ENCODE data around the gene COL5A1.

COL5A1 gene

GRCh38 chr9:134670042-134670525 lies 28.5 kb downstream of the COL5A1 start:
- peaks cover 11% of the 10 kb centered on the region for H3K4me1 ChIP-seq (ENCODE audit: control insufficient read depth, low read depth, low read length)
- H3K4ac ChIP-seq (ENCODE audit: low read depth, low read length): no peak overlapping the region
- H3K27me3 ChIP-seq (ENCODE audit: insufficient read depth, low read length, poor library complexity): no peaks in the 10 kb centered on the region
- H3K79me2 ChIP-seq (ENCODE audit: control insufficient read depth, insufficient read depth, low read length): peaks cover 37% of the 10 kb centered on the region
- no peak overlapping the region for H2BK5ac ChIP-seq (ENCODE audit: low read length)
- H3K4me3 ChIP-seq (ENCODE audit: low read length): no peak overlapping the region
- no peak overlapping the region for H4K5ac ChIP-seq (ENCODE audit: low read length)
- H2BK15ac ChIP-seq (replicated peaks; ENCODE audit: low read depth): no peak overlapping the region
- H3K18ac ChIP-seq (ENCODE audit: low read length): no peak overlapping the region
- no CpG with 5 or more reads among the region's 6 CpGs for WGBS (ENCODE audit: extremely low coverage, insufficient coverage, low lambda C conversion rate)
- no peak overlapping the region for H2BK120ac ChIP-seq (ENCODE audit: low read depth, low read length)
- no peak overlapping the region for H3K9ac ChIP-seq (ENCODE audit: low read length)
- H3K36me3 ChIP-seq (ENCODE audit: control insufficient read depth, insufficient read depth, low read length): no peaks in the 10 kb centered on the region
- H3K4me2 ChIP-seq (ENCODE audit: low read length): no peak overlapping the region
- peak; percentile 82 for DNase-seq
- no peak overlapping the region for H3K23ac ChIP-seq (ENCODE audit: low read length)
- H3K27ac ChIP-seq (ENCODE audit: low read depth, low read length): no peak overlapping the region
- H4K8ac ChIP-seq (ENCODE audit: low read depth, low read length): no peak overlapping the region
- no peak overlapping the region for H2AK5ac ChIP-seq (ENCODE audit: low read length)
- H3K56ac ChIP-seq (ENCODE audit: low read length): no peak overlapping the region
- peaks cover 50% of the 10 kb centered on the region for H3K79me1 ChIP-seq (ENCODE audit: low read length)

GRCh38 chr9:134670851-134671281 lies 29.3 kb downstream of the COL5A1 start:
- H3K27ac ChIP-seq (ENCODE audit: low read depth, low read length): peak overlapping the region; percentile 43
- no CpG with 5 or more reads among the region's 11 CpGs for WGBS (ENCODE audit: extremely low coverage, insufficient coverage, low lambda C conversion rate)
- DNase-seq: peak; percentile 43

DNA sequence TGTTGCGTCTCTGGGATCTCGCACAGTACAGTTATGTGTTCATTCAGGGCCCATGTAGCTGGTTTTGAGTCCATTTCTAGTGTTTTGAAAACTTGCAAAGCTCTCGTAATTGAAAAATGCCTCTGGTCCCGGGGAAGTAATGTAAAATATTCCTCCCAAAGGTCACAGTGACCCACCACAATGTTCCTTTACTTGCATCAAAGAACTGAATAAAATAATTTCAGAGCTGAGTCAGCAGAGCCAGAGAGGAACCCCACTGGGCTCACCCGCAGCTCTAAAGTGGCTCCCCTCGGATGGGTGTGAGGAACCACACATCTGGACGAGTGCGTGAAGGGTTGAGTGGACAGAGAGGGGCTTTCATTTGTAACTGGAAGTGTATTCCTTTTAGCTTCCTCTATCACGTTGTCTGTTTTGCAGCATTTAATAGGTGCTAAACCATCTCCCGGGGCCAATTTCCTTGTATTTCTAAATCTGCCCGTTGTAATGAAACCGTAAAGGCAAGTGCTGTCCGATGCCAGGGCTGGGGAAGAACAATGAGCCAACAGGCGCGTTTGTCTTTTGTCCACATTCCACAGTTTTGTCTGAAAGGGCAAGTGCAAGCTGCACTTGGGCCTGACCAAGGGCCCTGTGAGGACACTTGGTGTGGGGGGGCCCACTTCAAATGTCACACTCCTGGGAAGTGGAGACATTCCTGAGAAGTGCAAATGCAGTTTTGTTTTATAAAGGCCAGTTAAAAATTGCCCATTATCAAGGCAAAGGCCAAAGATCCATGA lies 29.9 kb downstream of the COL5A1 start:
- peaks cover 45% of the 10 kb centered on the region for H3K79me1 ChIP-seq (ENCODE audit: low read length)
- no peak overlapping the region for H2BK120ac ChIP-seq (ENCODE audit: low read depth, low read length)
- peak overlapping the region; percentile 15 for H3K18ac ChIP-seq (ENCODE audit: low read length)
- no peak overlapping the region for H3K4me2 ChIP-seq (ENCODE audit: low read length)
- no peak for DNase-seq
- H3K36me3 ChIP-seq (ENCODE audit: control insufficient read depth, insufficient read depth, low read length): no peaks in the 10 kb centered on the region
- H4K5ac ChIP-seq (ENCODE audit: low read length): no peak overlapping the region
- no peak overlapping the region for H2BK15ac ChIP-seq (replicated peaks; ENCODE audit: low read depth)
- WGBS (ENCODE audit: extremely low coverage, insufficient coverage, low lambda C conversion rate): no CpG with 5 or more reads among the region's 15 CpGs
- H3K79me2 ChIP-seq (ENCODE audit: control insufficient read depth, insufficient read depth, low read length): peaks cover 47% of the 10 kb centered on the region
- no peak overlapping the region for H3K56ac ChIP-seq (ENCODE audit: low read length)
- peak overlapping the region; percentile 72 for H3K23ac ChIP-seq (ENCODE audit: low read length)
- H2AK5ac ChIP-seq (ENCODE audit: low read length): no peak overlapping the region
- H3K27me3 ChIP-seq (ENCODE audit: insufficient read depth, low read length, poor library complexity): no peaks in the 10 kb centered on the region
- no peak overlapping the region for H2BK5ac ChIP-seq (ENCODE audit: low read length)
- H3K4me3 ChIP-seq (ENCODE audit: low read length): no peak overlapping the region
- H3K4me1 ChIP-seq (ENCODE audit: control insufficient read depth, low read depth, low read length): peaks cover 11% of the 10 kb centered on the region
- H4K8ac ChIP-seq (ENCODE audit: low read depth, low read length): no peak overlapping the region
- H3K9ac ChIP-seq (ENCODE audit: low read length): no peak overlapping the region
- no peak overlapping the region for H3K4ac ChIP-seq (ENCODE audit: low read depth, low read length)
- no peak overlapping the region for H3K27ac ChIP-seq (ENCODE audit: low read depth, low read length)

More at GRCh38 chr9:134670851-134671281, 29.3 kb downstream of the COL5A1 start:
- H2AK5ac ChIP-seq (ENCODE audit: low read length): no peak overlapping the region
- peak overlapping the region; percentile 72 for H3K23ac ChIP-seq (ENCODE audit: low read length)
- H4K8ac ChIP-seq (ENCODE audit: low read depth, low read length): no peak overlapping the region
- H2BK15ac ChIP-seq (replicated peaks; ENCODE audit: low read depth): no peak overlapping the region
- H3K79me1 ChIP-seq (ENCODE audit: low read length): peaks cover 47% of the 10 kb centered on the region
- no peak overlapping the region for H4K5ac ChIP-seq (ENCODE audit: low read length)
- H3K4me3 ChIP-seq (ENCODE audit: low read length): no peak overlapping the region
- no peak overlapping the region for H3K4ac ChIP-seq (ENCODE audit: low read depth, low read length)
- H3K36me3 ChIP-seq (ENCODE audit: control insufficient read depth, insufficient read depth, low read length): no peaks in the 10 kb centered on the region
- no peak overlapping the region for H2BK5ac ChIP-seq (ENCODE audit: low read length)
- H3K4me2 ChIP-seq (ENCODE audit: low read length): no peak overlapping the region
- H2BK120ac ChIP-seq (ENCODE audit: low read depth, low read length): no peak overlapping the region
- peaks cover 40% of the 10 kb centered on the region for H3K79me2 ChIP-seq (ENCODE audit: control insufficient read depth, insufficient read depth, low read length)
- H3K56ac ChIP-seq (ENCODE audit: low read length): peak overlapping the region; percentile 30
- no peak overlapping the region for H3K9ac ChIP-seq (ENCODE audit: low read length)
- peaks cover 11% of the 10 kb centered on the region for H3K4me1 ChIP-seq (ENCODE audit: control insufficient read depth, low read depth, low read length)
- no peaks in the 10 kb centered on the region for H3K27me3 ChIP-seq (ENCODE audit: insufficient read depth, low read length, poor library complexity)
- H3K18ac ChIP-seq (ENCODE audit: low read length): peak overlapping the region; percentile 15

DNA sequence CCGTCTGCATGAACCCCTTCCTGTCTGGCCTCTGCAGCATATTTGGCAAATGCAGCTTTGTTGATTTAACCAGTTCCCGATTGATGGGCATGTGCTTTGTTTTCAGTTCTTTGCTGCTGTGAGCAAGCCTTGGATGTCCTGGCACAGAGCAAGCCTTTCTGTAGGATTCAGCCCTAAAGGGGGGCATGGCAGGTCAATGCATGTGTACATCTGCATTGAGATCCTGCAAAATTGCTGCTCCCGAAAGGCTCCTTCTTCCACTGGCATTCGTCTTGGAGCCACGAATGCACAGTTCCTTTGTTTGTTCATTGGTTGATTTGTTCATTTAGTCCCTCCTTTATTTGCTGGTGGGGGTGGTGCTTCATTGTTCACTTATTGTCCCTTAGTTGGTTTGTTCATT lies 34.8 kb downstream of the COL5A1 start:
- no peak overlapping the region for H3K9ac ChIP-seq (ENCODE audit: low read length)
- H3K27ac ChIP-seq (ENCODE audit: low read depth, low read length): no peak overlapping the region
- no CpG with 5 or more reads among the region's 5 CpGs for WGBS (ENCODE audit: extremely low coverage, insufficient coverage, low lambda C conversion rate)
- no peak overlapping the region for H4K5ac ChIP-seq (ENCODE audit: low read length)
- no peak overlapping the region for H3K4me3 ChIP-seq (ENCODE audit: low read length)
- no peak overlapping the region for H3K18ac ChIP-seq (ENCODE audit: low read length)
- H3K79me1 ChIP-seq (ENCODE audit: low read length): peaks cover 42% of the 10 kb centered on the region
- H3K4me1 ChIP-seq (ENCODE audit: control insufficient read depth, low read depth, low read length): no peaks in the 10 kb centered on the region
- no peak overlapping the region for H4K8ac ChIP-seq (ENCODE audit: low read depth, low read length)
- H2AK5ac ChIP-seq (ENCODE audit: low read length): no peak overlapping the region
- H3K4me2 ChIP-seq (ENCODE audit: low read length): no peak overlapping the region
- H3K27me3 ChIP-seq (ENCODE audit: insufficient read depth, low read length, poor library complexity): no peaks in the 10 kb centered on the region
- no peak overlapping the region for H3K56ac ChIP-seq (ENCODE audit: low read length)
- H3K4ac ChIP-seq (ENCODE audit: low read depth, low read length): no peak overlapping the region
- no peak overlapping the region for H3K23ac ChIP-seq (ENCODE audit: low read length)
- no peak overlapping the region for H2BK5ac ChIP-seq (ENCODE audit: low read length)
- peaks cover 58% of the 10 kb centered on the region for H3K79me2 ChIP-seq (ENCODE audit: control insufficient read depth, insufficient read depth, low read length)
- no peaks in the 10 kb centered on the region for H3K36me3 ChIP-seq (ENCODE audit: control insufficient read depth, insufficient read depth, low read length)
- no peak for DNase-seq
- H2BK120ac ChIP-seq (ENCODE audit: low read depth, low read length): no peak overlapping the region
- H2BK15ac ChIP-seq (replicated peaks; ENCODE audit: low read depth): no peak overlapping the region

- WGBS (ENCODE audit: extremely low coverage, insufficient coverage, low lambda C conversion rate): no CpG with 5 or more reads among the region's 6 CpGs
- Histone ChIP-seq H3K9ac (ENCODE audit: low read length) (no peak overlapping the region), H3K4me1 (ENCODE audit: control insufficient read depth, low read depth, low read length) (no peaks in the 10 kb centered on the region), H2BK15ac (replicated peaks; ENCODE audit: low read depth) (no peak overlapping the region), H3K79me2 (ENCODE audit: control insufficient read depth, insufficient read depth, low read length) (peaks cover 57% of the 10 kb centered on the region), H2AK5ac (ENCODE audit: low read length) (no peak overlapping the region), H3K23ac (ENCODE audit: low read length) (no peak overlapping the region), H3K27me3 (ENCODE audit: insufficient read depth, low read length, poor library complexity) (no peaks in the 10 kb centered on the region), H3K79me1 (ENCODE audit: low read length) (peaks cover 39% of the 10 kb centered on the region), H3K4me3 (ENCODE audit: low read length) (no peak overlapping the region), H4K8ac (ENCODE audit: low read depth, low read length) (no peak overlapping the region), H3K56ac (ENCODE audit: low read length) (no peak overlapping the region), H2BK5ac (ENCODE audit: low read length) (no peak overlapping the region), H3K27ac (ENCODE audit: low read depth, low read length) (no peak overlapping the region), H3K4me2 (ENCODE audit: low read length) (no peak overlapping the region), H3K4ac (ENCODE audit: low read depth, low read length) (no peak overlapping the region), H4K5ac (ENCODE audit: low read length) (no peak overlapping the region), H3K18ac (ENCODE audit: low read length) (no peak overlapping the region), H2BK120ac (ENCODE audit: low read depth, low read length) (no peak overlapping the region), H3K36me3 (ENCODE audit: control insufficient read depth, insufficient read depth, low read length) (no peaks in the 10 kb centered on the region)
- DNase-seq: no peak
Observed at GRCh38 chr9:134676886-134677285, 35.3 kb downstream of the COL5A1 start.
